ENCODE results near the gene PNPLA7. TPM values are rescaled to one million over a fixed set of nuclear protein-coding genes. Genes with fewer than 3 reads are reported as not detected.
"Not testable (repeated sequence)": the region's sequence is repeated elsewhere in the genome, so short reads cannot be mapped to it uniquely, and the experiment has no call there.

Gene PNPLA7
- total and polyA plus RNA-seq, 2 donors (not counting 1 experiment from before 2014, with no cell fraction given): 18.7 to 29.9 TPM

- no peak overlapping the region for H3K4me3 Mint-ChIP-seq
- POLR2A ChIA-PET: no interaction called here
Observed at GRCh38 chr9:137555179-137555578, 5.0 kb upstream of the PNPLA7 start.

GRCh38 chr9:137554349-137554748 lies 4.1 kb upstream of the PNPLA7 start:
- WGBS (ENCODE audit: insufficient coverage): no CpG with 5 or more reads among the region's 1 CpG
- Histone ChIP-seq H3K4me1 (ENCODE audit: control insufficient read depth in 2 of 2, insufficient read depth in 2 of 2, low read length in 2 of 2) (peaks cover 9 to 13% of the 10 kb centered on the region in 2 donors), H3K27ac (ENCODE audit: low read length in 2 of 2) (no peak overlapping the region), H3K9ac (ENCODE audit: low read length) (no peak overlapping the region), H3K27me3 (replicated peaks in 1 of 4; ENCODE audit: control extremely low read depth in 1 of 4, control insufficient read depth in 3 of 4, insufficient read depth in 4 of 4, low read length in 3 of 4) (no peaks in the 10 kb centered on the region), H3K9me3 (ENCODE audit: control extremely low read depth in 1 of 3, control insufficient read depth in 2 of 3, insufficient read depth in 1 of 3, low read length in 2 of 3) (peaks cover 0 to 3% (median 0%) of the 10 kb centered on the region in 3 donors), H3K4me2 (replicated peaks; ENCODE audit: low read depth, low read length, poor library complexity, severe bottlenecking) (no peak overlapping the region), H2AFZ (ENCODE audit: insufficient read depth, low read depth, low read length, poor library complexity, severe bottlenecking) (no peak overlapping the region), H3K4me3 (ENCODE audit: control extremely low read depth in 1 of 5, extremely low read depth in 1 of 5, insufficient read depth in 1 of 5, low read depth in 2 of 5, low read length in 4 of 5) (no peak overlapping the region), H3K79me2 (ENCODE audit: control insufficient read depth, insufficient read depth, low read length) (no peaks in the 10 kb centered on the region), H3K36me3 (replicated peaks in 1 of 2; ENCODE audit: control extremely low read depth in 1 of 2, control insufficient read depth in 1 of 2, extremely low read depth in 1 of 2, insufficient read depth in 2 of 2, low read length in 1 of 2) (peaks cover 0 to 21% of the 10 kb centered on the region in 2 experiments), H4K20me1 (ENCODE audit: control insufficient read depth, insufficient read depth, low read length, poor library complexity, severe bottlenecking) (peaks cover 4% of the 10 kb centered on the region)
- Mint-ChIP-seq H3K9me3 (ENCODE audit: insufficient read depth) (no peaks in the 10 kb centered on the region), H3K4me3 (no peak overlapping the region), H3K4me1 (peaks cover 13% of the 10 kb centered on the region), H3K27ac (no peak overlapping the region), H3K27me3 (no peaks in the 10 kb centered on the region)
- TF ChIP-seq EZH2 (IDR thresholded peaks at IDR 0.05; ENCODE audit: borderline replicate concordance, insufficient read depth, low read depth, low read length, poor library complexity, severe bottlenecking): no peak
- no peak for TF ChIP-seq CTCF (IDR thresholded peaks at IDR 0.05)
- intact Hi-C loops (cut with micrococcal nuclease): no loop called here
- DNase-seq (no peak), ATAC-seq (ENCODE audit: low read depth) (no peak)
- POLR2A ChIA-PET: no interaction called here
- CTCF ChIA-PET: interaction anchor here (0.6 to 1.6 kb wide), 2 partner anchors 25 to 74 kb away, joined by 3 to 6 read pairs; partner anchors contain the start of gene DPH7

More at GRCh38 chr9:137555179-137555578, 5.0 kb upstream of the PNPLA7 start:
- WGBS (ENCODE audit: insufficient coverage): 92% methylated on average over 8 of the region's 10 CpGs
- Histone ChIP-seq H3K36me3 (replicated peaks in 1 of 2; ENCODE audit: control extremely low read depth in 1 of 2, control insufficient read depth in 1 of 2, extremely low read depth in 1 of 2, insufficient read depth in 2 of 2, low read length in 1 of 2) (peaks cover 0 to 26% of the 10 kb centered on the region in 2 experiments), H3K9me3 (ENCODE audit: control extremely low read depth in 1 of 3, control insufficient read depth in 2 of 3, insufficient read depth in 1 of 3, low read length in 2 of 3) (peaks cover 0 to 3% (median 0%) of the 10 kb centered on the region in 3 donors), H3K4me2 (replicated peaks; ENCODE audit: low read depth, low read length, poor library complexity, severe bottlenecking) (no peak overlapping the region), H4K20me1 (ENCODE audit: control insufficient read depth, insufficient read depth, low read length, poor library complexity, severe bottlenecking) (peaks cover 4% of the 10 kb centered on the region), H3K27me3 (replicated peaks in 1 of 4; ENCODE audit: control extremely low read depth in 1 of 4, control insufficient read depth in 3 of 4, insufficient read depth in 4 of 4, low read length in 3 of 4) (no peaks in the 10 kb centered on the region), H3K27ac (ENCODE audit: low read length in 2 of 2) (no peak overlapping the region), H3K4me3 (ENCODE audit: control extremely low read depth in 1 of 5, extremely low read depth in 1 of 5, insufficient read depth in 1 of 5, low read depth in 2 of 5, low read length in 4 of 5) (no peak overlapping the region), H3K9ac (ENCODE audit: low read length) (no peak overlapping the region), H3K4me1 (ENCODE audit: control insufficient read depth in 2 of 2, insufficient read depth in 2 of 2, low read length in 2 of 2) (peaks cover under 1 to 5% of the 10 kb centered on the region in 2 donors), H2AFZ (ENCODE audit: insufficient read depth, low read depth, low read length, poor library complexity, severe bottlenecking) (no peak overlapping the region), H3K79me2 (ENCODE audit: control insufficient read depth, insufficient read depth, low read length) (no peaks in the 10 kb centered on the region)
- TF ChIP-seq CTCF (IDR thresholded peaks at IDR 0.05) (no peak), EZH2 (IDR thresholded peaks at IDR 0.05; ENCODE audit: borderline replicate concordance, insufficient read depth, low read depth, low read length, poor library complexity, severe bottlenecking) (no peak)
- Mint-ChIP-seq H3K27ac (no peak overlapping the region), H3K9me3 (ENCODE audit: insufficient read depth) (no peaks in the 10 kb centered on the region), H3K4me1 (peaks cover 6% of the 10 kb centered on the region), H3K27me3 (no peaks in the 10 kb centered on the region)
- ATAC-seq (ENCODE audit: low read depth): no peak
- CTCF ChIA-PET: no interaction called here
- intact Hi-C loops (cut with micrococcal nuclease): no loop called here
- DNase-seq: no peak

GRCh38 chr9:137553654-137554053 lies 3.5 kb upstream of the PNPLA7 start:
- H4K20me1 ChIP-seq (ENCODE audit: control insufficient read depth, insufficient read depth, low read length, poor library complexity, severe bottlenecking); H3K4me2 ChIP-seq (replicated peaks; ENCODE audit: low read depth, low read length, poor library complexity, severe bottlenecking); H3K4me3 Mint-ChIP-seq; H3K27ac Mint-ChIP-seq; intact Hi-C loops (cut with micrococcal nuclease); H3K4me3 ChIP-seq (ENCODE audit: control extremely low read depth in 1 of 5, extremely low read depth in 1 of 5, insufficient read depth in 1 of 5, low read depth in 2 of 5, low read length in 4 of 5); H3K9me3 ChIP-seq (ENCODE audit: control extremely low read depth in 1 of 3, control insufficient read depth in 2 of 3, insufficient read depth in 1 of 3, low read length in 2 of 3); ATAC-seq (ENCODE audit: low read depth); DNase-seq; H3K27me3 Mint-ChIP-seq; POLR2A ChIA-PET; H3K9me3 Mint-ChIP-seq (ENCODE audit: insufficient read depth); H3K27me3 ChIP-seq (replicated peaks in 1 of 4; ENCODE audit: control extremely low read depth in 1 of 4, control insufficient read depth in 3 of 4, insufficient read depth in 4 of 4, low read length in 3 of 4); H3K27ac ChIP-seq (ENCODE audit: low read length in 2 of 2); H2AFZ ChIP-seq (ENCODE audit: insufficient read depth, low read depth, low read length, poor library complexity, severe bottlenecking); H3K9ac ChIP-seq (ENCODE audit: low read length); H3K79me2 ChIP-seq (ENCODE audit: control insufficient read depth, insufficient read depth, low read length): not testable (repeated sequence)
- CTCF ChIA-PET: interaction anchor here (1.6 kb wide), 1 partner anchor 25 kb away, joined by 3 read pairs; the partner anchor contains the start of gene DPH7
- H3K36me3 ChIP-seq (replicated peaks in 1 of 2; ENCODE audit: control extremely low read depth in 1 of 2, control insufficient read depth in 1 of 2, extremely low read depth in 1 of 2, insufficient read depth in 2 of 2, low read length in 1 of 2): peaks cover 0 to 21% of the 10 kb centered on the region in 2 experiments
- H3K4me1 ChIP-seq (ENCODE audit: control insufficient read depth in 2 of 2, insufficient read depth in 2 of 2, low read length in 2 of 2): peaks cover 15 to 20% of the 10 kb centered on the region in 2 donors
- WGBS (ENCODE audit: insufficient coverage): 98% methylated on average over 4 of the region's 10 CpGs
- H3K4me1 Mint-ChIP-seq: peaks cover 18% of the 10 kb centered on the region

All from B cell (primary cell).